Common myeloid progenitor, CD34-positive (primary cell): ENCODE results near the gene HEYL.

Source experiments
- CTCF ChIA-PET: fragments of 350-600 bp; sonication (Branson Sonifier 250); formaldehyde crosslinking; loops from one replicate; lab custom pipeline; 2021; ENCODE audit warnings: antibody characterized with exemption; lab: Charles Lee
- POLR2A ChIA-PET: fragments of 350-600 bp; sonication (Branson Sonifier 250); formaldehyde crosslinking; loops from one replicate; lab custom pipeline; 2021; ENCODE audit warnings: antibody characterized with exemption; lab: Charles Lee
- DNase-seq, 3 donors: peaks; one replicate each; pipeline versions ENCODE4 v3.0.0 to v3.0.0-alpha.2; 2013
- H3K27ac ChIP-seq, 2 experiments: 1 replicate in 1 of 2; 2 replicates in 1 of 2; pipeline ENCODE4 v1.7.0; 2013; ENCODE audit warnings: inconsistent platforms in 2 of 2, low read length in 2 of 2, mild to moderate bottlenecking in 2 of 2, low read depth in 1 of 2, moderate library complexity in 1 of 2; ENCODE audit not compliant: severe bottlenecking in 2 of 2, insufficient read depth in 1 of 2, poor library complexity in 1 of 2
- H3K27me3 ChIP-seq, 5 experiments: replicated peaks in 2 of 5; 1 replicate in 3 of 5; 2 replicates in 2 of 5; pipeline versions ENCODE4 v1.6.1 to v1.7.0; 2013; ENCODE audit warnings: low read length in 4 of 5, mild to moderate bottlenecking in 2 of 5, moderate library complexity in 2 of 5, inconsistent platforms in 1 of 5; ENCODE audit not compliant: insufficient read depth in 5 of 5, control insufficient read depth in 4 of 5
- H3K36me3 ChIP-seq, 4 experiments: 1 replicate in 2 of 4; 2 replicates in 2 of 4; pipeline versions ENCODE4 v1.6.1 to v1.7.0; 2013; ENCODE audit warnings: low read length in 3 of 4, control low read depth in 1 of 4, mild to moderate bottlenecking in 1 of 4; ENCODE audit not compliant: control insufficient read depth in 4 of 4, insufficient read depth in 4 of 4
- H3K4me1 ChIP-seq, 4 experiments: 1 replicate in 3 of 4; 2 replicates in 1 of 4; pipeline versions ENCODE4 v1.6.1 to v1.7.1; 2013; ENCODE audit warnings: low read length in 3 of 4, mild to moderate bottlenecking in 3 of 4, control low read depth in 1 of 4, inconsistent platforms in 1 of 4, moderate library complexity in 1 of 4; ENCODE audit not compliant: control insufficient read depth in 4 of 4, insufficient read depth in 4 of 4; ENCODE audit errors: control extremely low read depth in 1 of 4
- H3K4me3 ChIP-seq, 7 experiments: 1 replicate in 4 of 7; 2 replicates in 3 of 7; pipeline versions ENCODE4 v1.5.1 to v1.7.0; 2013; ENCODE audit warnings: mild to moderate bottlenecking in 7 of 7, low read length in 6 of 7, moderate library complexity in 6 of 7, inconsistent platforms in 2 of 7, low read depth in 2 of 7, control low read depth in 1 of 7; ENCODE audit not compliant: insufficient read depth in 4 of 7, control insufficient read depth in 1 of 7; ENCODE audit errors: extremely low read depth in 1 of 7
- H3K9me3 ChIP-seq, 5 experiments: 1 replicate in 4 of 5; 2 replicates in 1 of 5; pipeline versions ENCODE4 v1.6.1 to v1.7.1; 2013; ENCODE audit warnings: low read length in 4 of 5, mild to moderate bottlenecking in 2 of 5, inconsistent platforms in 1 of 5, low read depth in 1 of 5, moderate library complexity in 1 of 5; ENCODE audit not compliant: control insufficient read depth in 4 of 5, insufficient read depth in 2 of 5; ENCODE audit errors: control extremely low read depth in 1 of 5
- WGBS: methylation state at CpG from one replicate; pipeline ENCODE4 v1.1.5; 2013; ENCODE audit not compliant: insufficient coverage; 5-methylcytosine and 5-hydroxymethylcytosine counted together

The HEYL gene

GRCh38 chr1:39659538-39659937 lies 20.1 kb upstream of the HEYL start:
- WGBS: 93% methylated on average over 3 of the region's 5 CpGs
- H3K27ac ChIP-seq: no peak overlapping the region
- H3K36me3 ChIP-seq: no peaks in the 10 kb centered on the region
- peaks cover 0 to 14% (median 0%) of the 10 kb centered on the region in 5 experiments for H3K27me3 ChIP-seq
- no peaks in the 10 kb centered on the region for H3K9me3 ChIP-seq
- peaks cover 0 to 4% (median 0%) of the 10 kb centered on the region in 4 experiments for H3K4me1 ChIP-seq
- POLR2A ChIA-PET: no interaction called here
- no peak for DNase-seq
- CTCF ChIA-PET: interaction anchor here (1.5 to 18.3 kb wide), 5 partner anchors 11 to 53 kb away, joined by 5 to 250 read pairs (median 31); partner anchors contain the start of gene NT5C1A
- no peak overlapping the region for H3K4me3 ChIP-seq

- POLR2A ChIA-PET: no interaction called here
- Histone ChIP-seq H3K4me1 (peaks cover 0 to 4% (median 0%) of the 10 kb centered on the region in 4 experiments), H3K36me3 (no peaks in the 10 kb centered on the region), H3K4me3 (no peak overlapping the region), H3K27me3 (peaks cover 0 to 15% (median 0%) of the 10 kb centered on the region in 5 experiments), H3K9me3 (no peaks in the 10 kb centered on the region), H3K27ac (no peak overlapping the region)
- DNase-seq: no peak
- 96% methylated on average over 12 of the region's 12 CpGs for WGBS
- CTCF ChIA-PET: interaction anchor here (1.1 to 18.3 kb wide), 11 partner anchors 11 to 248 kb away, joined by 3 to 250 read pairs (median 7); partner anchors contain the start of genes HPCAL4 and NT5C1A
These were observed 19.7 kb upstream of the HEYL start for GRCh38 chr1:39659110-39659509.

- WGBS: 23% methylated on average over 4 of the region's 6 CpGs
- ChIA-PET POLR2A (no interaction called here), CTCF (interaction anchor here (0.9 to 18.3 kb wide), 15 partner anchors 10 to 247 kb away, joined by 3 to 250 read pairs (median 5); partner anchors contain the start of genes HPCAL4 and NT5C1A)
- peaks cover 0 to 20% (median 0%) of the 10 kb centered on the region in 5 experiments for H3K27me3 ChIP-seq
- H3K4me3 ChIP-seq: peak overlapping the region in 1 of 7 experiments; percentile 18
- DNase-seq: peak; percentile 70 to 82 (median 76)
- H3K27ac ChIP-seq: no peak overlapping the region
- H3K36me3 ChIP-seq: no peaks in the 10 kb centered on the region
- H3K4me1 ChIP-seq: peaks cover 0 to 4% (median 0%) of the 10 kb centered on the region in 4 experiments
- no peaks in the 10 kb centered on the region for H3K9me3 ChIP-seq
These were observed 18.6 kb upstream of the HEYL start for GRCh38 chr1:39657923-39658485.

GRCh38 chr1:39657402-39657801 lies 18.0 kb upstream of the HEYL start:
- H3K27ac ChIP-seq: no peak overlapping the region
- no peak overlapping the region for H3K4me3 ChIP-seq
- DNase-seq: no peak
- WGBS: 97% methylated on average over 3 of the region's 3 CpGs
- no peaks in the 10 kb centered on the region for H3K36me3 ChIP-seq
- peaks cover 0 to 20% (median 0%) of the 10 kb centered on the region in 5 experiments for H3K27me3 ChIP-seq
- POLR2A ChIA-PET: no interaction called here
- CTCF ChIA-PET: interaction anchor here (0.9 to 18.3 kb wide), 12 partner anchors 9 to 77 kb away, joined by 3 to 250 read pairs (median 7); partner anchors contain the start of genes HPCAL4 and NT5C1A
- H3K4me1 ChIP-seq: peaks cover 0 to 4% (median 0%) of the 10 kb centered on the region in 4 experiments
- no peaks in the 10 kb centered on the region for H3K9me3 ChIP-seq

- Histone ChIP-seq H3K9me3 (no peaks in the 10 kb centered on the region), H3K27ac (no peak overlapping the region), H3K4me1 (peaks cover 0 to 4% (median 0%) of the 10 kb centered on the region in 4 experiments), H3K4me3 (no peak overlapping the region), H3K27me3 (peaks cover 0 to 18% (median 0%) of the 10 kb centered on the region in 5 experiments), H3K36me3 (no peaks in the 10 kb centered on the region)
- ChIA-PET POLR2A (no interaction called here), CTCF (interaction anchor here (1.5 to 18.3 kb wide), 4 partner anchors 14 to 50 kb away, joined by 4 to 250 read pairs (median 85); partner anchors contain the start of genes HPCAL4 and NT5C1A)
- WGBS: 100% methylated on average over 1 of the region's 2 CpGs
- no peak for DNase-seq
These were observed 16.9 kb upstream of the HEYL start for GRCh38 chr1:39656391-39656790.

GRCh38 chr1:39655578-39656268 lies 16.3 kb upstream of the HEYL start:
- POLR2A ChIA-PET: no interaction called here
- WGBS: 93% methylated on average over 5 of the region's 5 CpGs

More at GRCh38 chr1:39655578-39656268, 16.3 kb upstream of the HEYL start:
- DNase-seq: no peak
- H3K4me1 ChIP-seq: peaks cover 0 to 4% (median 0%) of the 10 kb centered on the region in 4 experiments
- H3K36me3 ChIP-seq: no peaks in the 10 kb centered on the region
- H3K9me3 ChIP-seq: no peaks in the 10 kb centered on the region
- no peak overlapping the region for H3K4me3 ChIP-seq
- peaks cover 0 to 14% (median 0%) of the 10 kb centered on the region in 5 experiments for H3K27me3 ChIP-seq
- H3K27ac ChIP-seq: no peak overlapping the region
- CTCF ChIA-PET: interaction anchor here (0.8 to 18.3 kb wide), 5 partner anchors 12 to 114 kb away, joined by 3 to 250 read pairs (median 5); partner anchors contain the start of gene NT5C1A
